Tibial nerve (tissue), 4 donors: ENCODE measurements around the gene ANO10. TPM values are rescaled to one million over a fixed set of nuclear protein-coding genes. Genes with fewer than 3 reads are reported as not detected.

Source experiments
- DNase-seq, 2 donors: peaks; one replicate each; pipeline ENCODE4 v3.0.0-alpha.2; 2019; ENCODE audit warnings: low spot score in 2 of 2
- H3K27ac ChIP-seq, 4 donors: fragments of 200-600 bp; sonication (generic) in 3 of 4; one replicate each; pipeline ENCODE4 v1.5.1; 2017 to 2019; ENCODE audit warnings: mild to moderate bottlenecking in 1 of 4
- H3K27me3 ChIP-seq, 2 donors: fragments of 200-600 bp; sonication (generic) in 1 of 2; one replicate each; pipeline versions ENCODE4 v1.5.1 to v1.6.0; 2017 to 2019
- H3K36me3 ChIP-seq, 3 donors: fragments of 200-600 bp; sonication (generic); one replicate each; pipeline ENCODE4 v1.5.1; 2018 to 2019
- H3K4me1 ChIP-seq, 4 donors: fragments of 200-600 bp; sonication (generic) in 3 of 4; one replicate each; pipeline ENCODE4 v1.5.1; 2017 to 2019
- H3K4me3 ChIP-seq, 4 donors: fragments of 200-600 bp; sonication (generic) in 3 of 4; one replicate each; pipeline ENCODE4 v1.5.1; 2017 to 2019; ENCODE audit warnings: mild to moderate bottlenecking in 1 of 4, moderate library complexity in 1 of 4
- H3K9me3 ChIP-seq, 4 donors: fragments of 200-600 bp; sonication (generic) in 3 of 4; one replicate each; pipeline ENCODE4 v1.5.1; 2017 to 2019
- EP300 ChIP-seq, 2 donors: sonication (generic); formaldehyde crosslinking; IDR thresholded peaks; one replicate each; pipeline ENCODE4 v1.6.1; 2017; ENCODE audit warnings: antibody characterized with exemption in 2 of 2, mild to moderate bottlenecking in 1 of 2
- POLR2A ChIP-seq, 2 donors: fragments of 450-650 bp; IDR thresholded peaks; one replicate each; pipeline ENCODE4 v1.6.1; 2017; ENCODE audit warnings: antibody characterized with exemption in 2 of 2, mild to moderate bottlenecking in 2 of 2, moderate library complexity in 2 of 2
- WGBS, 2 donors: methylation state at CpG; one replicate each; pipeline ENCODE4 v1.1.5; 2018; 5-methylcytosine and 5-hydroxymethylcytosine counted together
- total RNA-seq, 4 donors: library from RNA; depleted of rRNA; stranded (reverse); fragments of >200 nt; gene quantifications; one replicate each; pipeline ENCODE4 v1.1.0, GENCODE V29; 2016
- TF ChIP-seq, protein P1 (sequence below), 5 experiments: fragments of 200-600 bp in 3 of 5; fragments of 450-650 bp in 2 of 5; sonication (generic) in 3 of 5; IDR thresholded peaks; one replicate each; pipeline ENCODE4 v1.5.1; 2016 to 2019; ENCODE audit warnings: antibody characterized with exemption in 5 of 5, mild to moderate bottlenecking in 3 of 5, moderate library complexity in 2 of 5

Gene ANO10
- total RNA-seq, 4 donors from 2014 or later, result 19.4 to 28.8 (median 21.2) TPM

DNA sequence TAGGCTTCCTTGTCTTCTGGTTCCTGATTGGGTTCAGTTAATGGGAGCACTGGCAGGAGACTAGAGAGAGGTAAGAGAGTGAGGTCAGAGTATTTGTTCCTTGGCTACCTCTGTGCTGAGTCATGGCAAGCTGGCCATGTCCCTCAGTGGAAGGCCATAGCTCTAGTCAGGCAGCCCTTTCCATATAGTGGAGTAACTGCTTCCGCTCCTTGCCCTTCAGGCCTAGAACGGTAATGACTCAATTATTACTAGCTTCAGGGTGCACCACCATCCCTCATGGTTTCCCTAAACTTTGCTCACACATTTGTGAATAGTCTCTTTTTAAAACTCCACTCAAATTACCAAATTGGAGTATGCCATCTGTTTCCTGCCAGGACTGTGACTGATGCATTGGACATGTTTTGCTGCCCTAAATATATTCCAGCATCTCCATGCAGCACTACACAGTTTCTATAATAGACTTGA is 10.5 kb upstream of the ANO10 start:
- H3K27ac ChIP-seq, result no peak overlapping the region

DNA sequence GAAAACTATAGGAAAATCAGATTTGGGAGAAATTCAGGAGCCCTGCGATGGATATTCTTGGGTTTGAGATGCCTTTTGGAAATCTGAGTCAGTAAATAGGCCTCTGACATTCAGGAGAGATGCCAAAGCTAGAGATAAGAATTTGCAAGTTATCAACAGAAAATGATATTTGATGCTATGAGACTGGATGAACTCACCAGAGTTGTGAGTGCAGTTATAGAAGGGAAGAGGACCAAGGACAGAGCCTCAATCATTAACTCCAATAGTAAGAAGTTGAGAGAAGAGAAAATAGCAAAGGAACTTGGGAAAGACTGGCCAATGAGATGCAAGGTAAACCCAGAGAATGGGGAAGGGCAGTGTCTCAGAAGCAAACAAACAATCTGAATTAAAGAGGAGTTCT is 7.9 kb upstream of the ANO10 start:
- H3K9me3 ChIP-seq, result no peaks in the 10 kb centered on the region
- H3K4me3 ChIP-seq, result no peak overlapping the region
- 94 to 96% methylated on average over 1 of the region's 1 CpG for WGBS, 2 donors
- H3K36me3 ChIP-seq, result no peaks in the 10 kb centered on the region
- no peaks in the 10 kb centered on the region for H3K27me3 ChIP-seq
- TF ChIP-seq EP300 (IDR thresholded peaks at IDR 0.05) (no peak), POLR2A (IDR thresholded peaks at IDR 0.05) (no peak)
- TF ChIP-seq, protein P1, sequence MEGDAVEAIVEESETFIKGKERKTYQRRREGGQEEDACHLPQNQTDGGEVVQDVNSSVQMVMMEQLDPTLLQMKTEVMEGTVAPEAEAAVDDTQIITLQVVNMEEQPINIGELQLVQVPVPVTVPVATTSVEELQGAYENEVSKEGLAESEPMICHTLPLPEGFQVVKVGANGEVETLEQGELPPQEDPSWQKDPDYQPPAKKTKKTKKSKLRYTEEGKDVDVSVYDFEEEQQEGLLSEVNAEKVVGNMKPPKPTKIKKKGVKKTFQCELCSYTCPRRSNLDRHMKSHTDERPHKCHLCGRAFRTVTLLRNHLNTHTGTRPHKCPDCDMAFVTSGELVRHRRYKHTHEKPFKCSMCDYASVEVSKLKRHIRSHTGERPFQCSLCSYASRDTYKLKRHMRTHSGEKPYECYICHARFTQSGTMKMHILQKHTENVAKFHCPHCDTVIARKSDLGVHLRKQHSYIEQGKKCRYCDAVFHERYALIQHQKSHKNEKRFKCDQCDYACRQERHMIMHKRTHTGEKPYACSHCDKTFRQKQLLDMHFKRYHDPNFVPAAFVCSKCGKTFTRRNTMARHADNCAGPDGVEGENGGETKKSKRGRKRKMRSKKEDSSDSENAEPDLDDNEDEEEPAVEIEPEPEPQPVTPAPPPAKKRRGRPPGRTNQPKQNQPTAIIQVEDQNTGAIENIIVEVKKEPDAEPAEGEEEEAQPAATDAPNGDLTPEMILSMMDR (IDR thresholded peaks at IDR 0.05), result no peak
- no peak for DNase-seq
- H3K4me1 ChIP-seq, result no peaks in the 10 kb centered on the region
- no peak overlapping the region for H3K27ac ChIP-seq

More for the DNA sequence above, 10.5 kb upstream of the ANO10 start:
- Histone ChIP-seq H3K4me1 (no peaks in the 10 kb centered on the region), H3K36me3 (no peaks in the 10 kb centered on the region), H3K27me3 (no peaks in the 10 kb centered on the region), H3K9me3 (no peaks in the 10 kb centered on the region), H3K4me3 (no peak overlapping the region)
- 81 to 85% methylated on average over 2 of the region's 2 CpGs for WGBS, 2 donors
- no peak for DNase-seq
- TF ChIP-seq EP300 (IDR thresholded peaks at IDR 0.05) (no peak), POLR2A (IDR thresholded peaks at IDR 0.05) (no peak)
- TF ChIP-seq, protein P1 (IDR thresholded peaks at IDR 0.05), result no peak

DNA sequence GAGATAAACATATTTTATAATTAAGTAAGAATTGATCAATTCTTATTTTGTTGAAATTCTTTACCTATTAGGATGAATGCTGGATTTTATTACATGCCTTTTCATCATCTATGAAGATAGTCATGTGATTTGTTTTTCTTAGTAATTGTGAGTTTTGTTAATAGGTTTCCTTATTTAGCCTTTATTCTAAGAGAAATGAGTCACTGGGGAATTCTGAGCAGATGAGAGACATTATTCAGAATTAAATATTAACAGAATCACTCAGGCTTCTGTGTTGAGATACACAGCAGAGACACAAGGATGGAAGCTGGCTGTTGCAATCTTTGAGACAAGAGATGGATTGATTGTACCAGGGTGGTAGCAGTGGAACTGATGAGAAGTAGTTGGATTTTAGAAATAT is 7.4 kb upstream of the ANO10 start:
- no peak overlapping the region for H3K4me3 ChIP-seq
- no peaks in the 10 kb centered on the region for H3K9me3 ChIP-seq
- DNase-seq, result no peak
- H3K27ac ChIP-seq, result no peak overlapping the region
- H3K27me3 ChIP-seq, result no peaks in the 10 kb centered on the region
- H3K4me1 ChIP-seq, result no peaks in the 10 kb centered on the region
- no peak for TF ChIP-seq POLR2A (IDR thresholded peaks at IDR 0.05)
- TF ChIP-seq, protein P1 (IDR thresholded peaks at IDR 0.05), result no peak
- no peak for TF ChIP-seq EP300 (IDR thresholded peaks at IDR 0.05)
- no peaks in the 10 kb centered on the region for H3K36me3 ChIP-seq

DNA sequence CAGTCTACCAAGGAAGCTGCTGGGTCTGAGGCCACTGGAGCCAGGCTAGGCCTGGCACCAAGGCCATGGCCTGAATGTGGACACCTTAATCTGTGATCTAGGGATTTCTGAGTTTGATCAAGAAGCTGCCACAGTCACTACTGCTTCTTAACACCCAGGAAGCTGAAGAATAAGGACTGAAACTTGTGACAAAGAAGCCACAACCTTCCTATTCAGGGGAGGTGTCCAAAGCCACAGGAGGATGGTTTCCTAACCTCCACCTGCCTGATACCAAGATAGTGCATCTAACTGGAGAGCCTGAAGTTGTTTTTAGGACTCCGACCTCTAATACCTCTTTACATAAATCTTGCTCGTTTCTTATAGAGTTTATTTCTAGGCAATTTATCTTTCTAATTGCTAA is 5.5 kb upstream of the ANO10 start:
- peaks cover 0 to 7% (median 3%) of the 10 kb centered on the region in 4 donors for H3K4me1 ChIP-seq
- TF ChIP-seq POLR2A (IDR thresholded peaks at IDR 0.05), result no peak
- TF ChIP-seq, protein P1 (IDR thresholded peaks at IDR 0.05), result no peak
- no peak for TF ChIP-seq EP300 (IDR thresholded peaks at IDR 0.05)
- H3K4me3 ChIP-seq, result no peak overlapping the region
- H3K27me3 ChIP-seq, result no peaks in the 10 kb centered on the region
- no peaks in the 10 kb centered on the region for H3K36me3 ChIP-seq
- no peak overlapping the region for H3K27ac ChIP-seq
- H3K9me3 ChIP-seq, result no peaks in the 10 kb centered on the region
- DNase-seq, result no peak
- 93 to 95% methylated on average over 2 of the region's 2 CpGs for WGBS, 2 donors

DNA sequence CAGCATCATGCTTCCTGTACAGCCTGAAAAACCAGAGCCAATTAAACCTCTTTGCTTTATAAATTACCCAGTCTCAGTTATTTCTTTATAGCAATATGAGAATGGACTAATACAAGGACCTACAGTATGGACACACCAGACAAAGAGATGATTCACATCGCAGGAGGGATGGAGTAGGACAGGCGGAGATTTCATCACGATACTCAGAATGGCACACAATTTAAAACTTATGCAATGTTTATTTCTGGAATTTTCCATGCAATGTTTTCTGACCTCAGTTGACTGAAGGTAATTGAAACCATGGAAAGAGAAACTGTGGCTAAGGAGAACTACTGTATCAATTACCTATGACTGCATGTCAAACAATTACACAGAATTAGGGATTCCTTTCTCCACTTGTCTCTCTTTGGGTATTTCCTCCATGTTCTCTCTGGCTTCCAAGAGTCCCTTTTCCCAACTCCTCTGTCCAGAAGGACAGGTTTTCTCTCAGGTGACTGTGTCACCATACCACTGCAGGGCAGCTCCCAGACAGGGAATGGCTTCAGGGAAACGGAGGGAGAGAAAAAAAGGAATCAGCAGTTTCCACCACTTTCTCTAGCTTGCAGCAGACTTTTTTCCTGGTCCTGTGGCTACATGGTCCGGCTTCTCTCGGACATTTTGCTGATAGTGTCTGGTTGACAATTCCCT is 3.0 kb upstream of the ANO10 start:
- H3K36me3 ChIP-seq, result no peaks in the 10 kb centered on the region
- H3K4me1 ChIP-seq, result peaks cover 0 to 18% (median 3%) of the 10 kb centered on the region in 4 donors
- WGBS, 2 donors, result 84 to 87% methylated on average over 6 of the region's 6 CpGs
- TF ChIP-seq EP300 (IDR thresholded peaks at IDR 0.05) (no peak), POLR2A (IDR thresholded peaks at IDR 0.05) (no peak)
- TF ChIP-seq, protein P1 (IDR thresholded peaks at IDR 0.05), result no peak
- no peak for DNase-seq
- H3K9me3 ChIP-seq, result no peaks in the 10 kb centered on the region
- H3K4me3 ChIP-seq, result no peak overlapping the region
- H3K27ac ChIP-seq, result no peak overlapping the region
- H3K27me3 ChIP-seq, result no peaks in the 10 kb centered on the region
